Panc1 (cell line): ENCODE data around the gene SCUBE2.

ENCODE experiments used
- TF ChIP-seq, protein P1 (sequence below): fragments of 450-650 bp; IDR thresholded peaks from 2 replicates; pipeline ENCODE4 v1.5.1; 2017; ENCODE audit warnings: mild to moderate bottlenecking
- TF ChIP-seq, protein P2 (sequence below), 2 experiments: IDR thresholded peaks; 2 replicates each; pipeline ENCODE4 v1.6.1; 2011 to 2012; ENCODE audit warnings: low read depth in 2 of 2, control low read depth in 1 of 2, low read length in 1 of 2, mild to moderate bottlenecking in 1 of 2, moderate library complexity in 1 of 2; ENCODE audit not compliant: insufficient read depth in 1 of 2

DNA sequence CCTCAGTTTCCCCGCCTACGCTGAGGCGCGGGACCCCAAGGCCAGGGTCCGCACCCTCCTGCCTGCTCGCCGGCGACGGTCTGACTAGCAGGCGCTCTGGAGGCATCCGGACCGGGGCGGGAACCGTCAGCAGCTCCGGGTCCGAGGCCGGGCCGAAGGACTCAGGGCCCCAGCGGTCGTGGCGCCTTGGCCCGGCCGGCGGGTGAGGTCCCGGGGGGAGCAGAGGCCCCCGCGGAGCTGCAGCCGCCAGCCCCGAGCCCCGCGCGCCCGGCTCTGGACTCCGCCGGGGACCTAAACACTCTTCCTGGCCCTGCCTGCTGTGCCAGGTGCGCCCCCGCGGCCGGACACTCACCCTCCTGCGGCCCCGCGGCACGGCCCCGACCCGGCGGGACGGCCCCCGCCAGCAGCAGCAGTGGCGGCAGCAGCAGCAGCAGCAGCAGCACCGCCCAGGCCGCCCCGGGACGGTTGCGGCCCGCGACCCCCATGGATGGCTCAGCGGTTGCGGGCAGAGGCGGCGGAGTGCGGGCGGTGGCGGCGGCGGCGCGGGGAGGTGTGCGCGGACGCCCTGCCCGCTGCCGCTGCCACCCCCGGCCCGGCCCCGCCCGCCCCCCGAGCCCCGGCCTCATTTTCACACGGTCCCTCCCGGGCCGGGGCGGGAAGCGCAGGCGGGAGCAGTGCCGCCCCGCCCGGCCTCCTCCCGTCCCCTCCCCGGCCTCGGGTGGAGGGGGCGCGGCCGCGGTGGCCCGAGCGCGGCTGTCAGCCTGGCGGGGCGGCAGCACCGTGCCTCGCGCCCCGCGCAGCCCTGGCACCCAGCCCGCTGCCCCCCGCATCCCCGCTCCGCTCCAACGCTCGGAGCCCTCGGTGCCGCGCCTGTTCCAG lies at the start of gene SCUBE2:
- TF ChIP-seq, protein P1, sequence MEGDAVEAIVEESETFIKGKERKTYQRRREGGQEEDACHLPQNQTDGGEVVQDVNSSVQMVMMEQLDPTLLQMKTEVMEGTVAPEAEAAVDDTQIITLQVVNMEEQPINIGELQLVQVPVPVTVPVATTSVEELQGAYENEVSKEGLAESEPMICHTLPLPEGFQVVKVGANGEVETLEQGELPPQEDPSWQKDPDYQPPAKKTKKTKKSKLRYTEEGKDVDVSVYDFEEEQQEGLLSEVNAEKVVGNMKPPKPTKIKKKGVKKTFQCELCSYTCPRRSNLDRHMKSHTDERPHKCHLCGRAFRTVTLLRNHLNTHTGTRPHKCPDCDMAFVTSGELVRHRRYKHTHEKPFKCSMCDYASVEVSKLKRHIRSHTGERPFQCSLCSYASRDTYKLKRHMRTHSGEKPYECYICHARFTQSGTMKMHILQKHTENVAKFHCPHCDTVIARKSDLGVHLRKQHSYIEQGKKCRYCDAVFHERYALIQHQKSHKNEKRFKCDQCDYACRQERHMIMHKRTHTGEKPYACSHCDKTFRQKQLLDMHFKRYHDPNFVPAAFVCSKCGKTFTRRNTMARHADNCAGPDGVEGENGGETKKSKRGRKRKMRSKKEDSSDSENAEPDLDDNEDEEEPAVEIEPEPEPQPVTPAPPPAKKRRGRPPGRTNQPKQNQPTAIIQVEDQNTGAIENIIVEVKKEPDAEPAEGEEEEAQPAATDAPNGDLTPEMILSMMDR, result no peak
- TF ChIP-seq, protein P2, sequence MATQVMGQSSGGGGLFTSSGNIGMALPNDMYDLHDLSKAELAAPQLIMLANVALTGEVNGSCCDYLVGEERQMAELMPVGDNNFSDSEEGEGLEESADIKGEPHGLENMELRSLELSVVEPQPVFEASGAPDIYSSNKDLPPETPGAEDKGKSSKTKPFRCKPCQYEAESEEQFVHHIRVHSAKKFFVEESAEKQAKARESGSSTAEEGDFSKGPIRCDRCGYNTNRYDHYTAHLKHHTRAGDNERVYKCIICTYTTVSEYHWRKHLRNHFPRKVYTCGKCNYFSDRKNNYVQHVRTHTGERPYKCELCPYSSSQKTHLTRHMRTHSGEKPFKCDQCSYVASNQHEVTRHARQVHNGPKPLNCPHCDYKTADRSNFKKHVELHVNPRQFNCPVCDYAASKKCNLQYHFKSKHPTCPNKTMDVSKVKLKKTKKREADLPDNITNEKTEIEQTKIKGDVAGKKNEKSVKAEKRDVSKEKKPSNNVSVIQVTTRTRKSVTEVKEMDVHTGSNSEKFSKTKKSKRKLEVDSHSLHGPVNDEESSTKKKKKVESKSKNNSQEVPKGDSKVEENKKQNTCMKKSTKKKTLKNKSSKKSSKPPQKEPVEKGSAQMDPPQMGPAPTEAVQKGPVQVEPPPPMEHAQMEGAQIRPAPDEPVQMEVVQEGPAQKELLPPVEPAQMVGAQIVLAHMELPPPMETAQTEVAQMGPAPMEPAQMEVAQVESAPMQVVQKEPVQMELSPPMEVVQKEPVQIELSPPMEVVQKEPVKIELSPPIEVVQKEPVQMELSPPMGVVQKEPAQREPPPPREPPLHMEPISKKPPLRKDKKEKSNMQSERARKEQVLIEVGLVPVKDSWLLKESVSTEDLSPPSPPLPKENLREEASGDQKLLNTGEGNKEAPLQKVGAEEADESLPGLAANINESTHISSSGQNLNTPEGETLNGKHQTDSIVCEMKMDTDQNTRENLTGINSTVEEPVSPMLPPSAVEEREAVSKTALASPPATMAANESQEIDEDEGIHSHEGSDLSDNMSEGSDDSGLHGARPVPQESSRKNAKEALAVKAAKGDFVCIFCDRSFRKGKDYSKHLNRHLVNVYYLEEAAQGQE (IDR thresholded peaks at IDR 0.05; ENCODE audit: insufficient read depth in 1 of 2, low read depth in 2 of 2, low read length in 1 of 2), result no peak
